Fibroblast of skin of scalp (primary cell): Measurements from ENCODE around the gene PDE3A.
A peak's percentile ranks its signal among the peaks of the same experiment; 100 is the strongest.

Source experiments
- DNase-seq: peaks from one replicate; pipeline ENCODE4 v3.0.0-alpha.2; 2013

Gene PDE3A

GRCh38 chr12:20460956-20461355 is 92.6 kb downstream of the PDE3A start:
- DNase-seq = no peak

GRCh38 chr12:20463913-20464524 is 95.7 kb downstream of the PDE3A start:
- DNase-seq = peak; percentile 31

GRCh38 chr12:20469300-20469699 is 101.0 kb downstream of the PDE3A start:
- DNase-seq = no peak

- no peak for DNase-seq
These were observed 101.4 kb downstream of the PDE3A start for GRCh38 chr12:20469756-20470155.

GRCh38 chr12:20472102-20472782 is 103.9 kb downstream of the PDE3A start:
- peak; percentile 52 for DNase-seq

- no peak for DNase-seq
These were observed 104.8 kb downstream of the PDE3A start for GRCh38 chr12:20473133-20473532.

GRCh38 chr12:20474016-20474415 is 105.7 kb downstream of the PDE3A start:
- DNase-seq = peak; percentile 72

GRCh38 chr12:20474443-20474842 is 106.1 kb downstream of the PDE3A start:
- DNase-seq = peak; percentile 78

GRCh38 chr12:20475542-20475941 is 107.2 kb downstream of the PDE3A start:
- DNase-seq = peak; percentile 47

- no peak for DNase-seq
These were observed 108.2 kb downstream of the PDE3A start for GRCh38 chr12:20476551-20476950.

- no peak for DNase-seq
These were observed 108.9 kb downstream of the PDE3A start for GRCh38 chr12:20477255-20477654.

- DNase-seq = peak; percentile 44
These were observed 109.3 kb downstream of the PDE3A start for GRCh38 chr12:20477672-20478071.

GRCh38 chr12:20482491-20483054 is 114.2 kb downstream of the PDE3A start:
- DNase-seq = no peak

GRCh38 chr12:20483776-20484175 is 115.4 kb downstream of the PDE3A start:
- DNase-seq = peak; percentile 66

GRCh38 chr12:20486233-20486632 is 117.9 kb downstream of the PDE3A start:
- peak; percentile 68 for DNase-seq

GRCh38 chr12:20487519-20487918 is 119.2 kb downstream of the PDE3A start:
- peak; percentile 60 for DNase-seq

- DNase-seq = peak; percentile 43
These were observed 121.3 kb downstream of the PDE3A start for GRCh38 chr12:20489645-20490044.

- peak; percentile 74 for DNase-seq
These were observed 121.9 kb downstream of the PDE3A start for GRCh38 chr12:20490213-20490612.

GRCh38 chr12:20491290-20491689 is 123.0 kb downstream of the PDE3A start:
- no peak for DNase-seq

- DNase-seq = peak; percentile 84
These were observed 124.0 kb downstream of the PDE3A start for GRCh38 chr12:20492251-20492760.

- peak; percentile 80 for DNase-seq
These were observed 125.6 kb downstream of the PDE3A start for GRCh38 chr12:20493934-20494333.

GRCh38 chr12:20494851-20495250 is 126.5 kb downstream of the PDE3A start:
- DNase-seq = peak; percentile 64

GRCh38 chr12:20495997-20496396 is 127.7 kb downstream of the PDE3A start:
- no peak for DNase-seq

- no peak for DNase-seq
These were observed 129.4 kb downstream of the PDE3A start for GRCh38 chr12:20497707-20498106.
